GM23248 (cell line): ENCODE results near the gene APBA3.

Experiments used
- EZH2 ChIP-seq: fragments of 200-600 bp; sonication (generic); IDR thresholded peaks from 2 replicates; pipeline ENCODE4 v1.6.1; 2018; ENCODE audit warnings: antibody characterized with exemption, mild to moderate bottlenecking; ENCODE audit not compliant: insufficient read depth, poor library complexity, severe bottlenecking
- EZH2phosphoT487 ChIP-seq: fragments of 200-600 bp; sonication (generic); IDR thresholded peaks from 2 replicates; pipeline ENCODE4 v1.6.1; 2018; ENCODE audit warnings: antibody characterized with exemption, moderate library complexity, mild to moderate bottlenecking, low read depth; ENCODE audit not compliant: insufficient read depth

- TF ChIP-seq EZH2phosphoT487: no peak
- TF ChIP-seq EZH2: peak; percentile 79
Observed at GRCh38 chr19:3721887-3722442, 39.5 kb downstream of the APBA3 start.
